PFSK-1 (cell line): Measurements from ENCODE around the gene SMC5.

Experiments used
- FOXP2 ChIP-seq: optimal IDR thresholded peaks from 2 replicates; pipeline ENCODE3; 2011; ENCODE audit warnings: borderline replicate concordance, control low read depth, inconsistent platforms; ENCODE audit not compliant: insufficient read depth; ENCODE audit errors: extremely low read length, extremely low read depth
- POLR2AphosphoS5 ChIP-seq: IDR thresholded peaks from 2 replicates; pipeline ENCODE4 v1.6.1; 2012; ENCODE audit warnings: low read depth, mild to moderate bottlenecking, control low read depth, low read length, moderate library complexity
- SIN3A ChIP-seq: IDR thresholded peaks from 2 replicates; pipeline ENCODE4 v1.6.1; 2012; ENCODE audit warnings: mild to moderate bottlenecking, low read length, moderate library complexity, borderline replicate concordance; ENCODE audit not compliant: insufficient read depth
- TAF1 ChIP-seq: IDR thresholded peaks from 2 replicates; pipeline ENCODE4 v1.6.1; 2012; ENCODE audit warnings: low read length, control low read depth, borderline replicate concordance; ENCODE audit not compliant: insufficient read depth
- TF ChIP-seq, protein P1 (sequence below), 2 experiments: IDR thresholded peaks; 2 replicates each; pipeline versions ENCODE4 v1.6.1 to v1.8.0; 2011 to 2012; ENCODE audit warnings: low read depth in 2 of 2, low read length in 2 of 2, control low read depth in 1 of 2, inconsistent platforms in 1 of 2, mild to moderate bottlenecking in 1 of 2, moderate library complexity in 1 of 2; ENCODE audit not compliant: insufficient read depth in 1 of 2

SMC5 gene

GRCh38 chr9:70347046-70347445 lies 88.3 kb downstream of the SMC5 start:
- no peak for TF ChIP-seq POLR2AphosphoS5
- TF ChIP-seq SIN3A, result no peak
- TF ChIP-seq FOXP2, result no peak
- TF ChIP-seq, protein P1, sequence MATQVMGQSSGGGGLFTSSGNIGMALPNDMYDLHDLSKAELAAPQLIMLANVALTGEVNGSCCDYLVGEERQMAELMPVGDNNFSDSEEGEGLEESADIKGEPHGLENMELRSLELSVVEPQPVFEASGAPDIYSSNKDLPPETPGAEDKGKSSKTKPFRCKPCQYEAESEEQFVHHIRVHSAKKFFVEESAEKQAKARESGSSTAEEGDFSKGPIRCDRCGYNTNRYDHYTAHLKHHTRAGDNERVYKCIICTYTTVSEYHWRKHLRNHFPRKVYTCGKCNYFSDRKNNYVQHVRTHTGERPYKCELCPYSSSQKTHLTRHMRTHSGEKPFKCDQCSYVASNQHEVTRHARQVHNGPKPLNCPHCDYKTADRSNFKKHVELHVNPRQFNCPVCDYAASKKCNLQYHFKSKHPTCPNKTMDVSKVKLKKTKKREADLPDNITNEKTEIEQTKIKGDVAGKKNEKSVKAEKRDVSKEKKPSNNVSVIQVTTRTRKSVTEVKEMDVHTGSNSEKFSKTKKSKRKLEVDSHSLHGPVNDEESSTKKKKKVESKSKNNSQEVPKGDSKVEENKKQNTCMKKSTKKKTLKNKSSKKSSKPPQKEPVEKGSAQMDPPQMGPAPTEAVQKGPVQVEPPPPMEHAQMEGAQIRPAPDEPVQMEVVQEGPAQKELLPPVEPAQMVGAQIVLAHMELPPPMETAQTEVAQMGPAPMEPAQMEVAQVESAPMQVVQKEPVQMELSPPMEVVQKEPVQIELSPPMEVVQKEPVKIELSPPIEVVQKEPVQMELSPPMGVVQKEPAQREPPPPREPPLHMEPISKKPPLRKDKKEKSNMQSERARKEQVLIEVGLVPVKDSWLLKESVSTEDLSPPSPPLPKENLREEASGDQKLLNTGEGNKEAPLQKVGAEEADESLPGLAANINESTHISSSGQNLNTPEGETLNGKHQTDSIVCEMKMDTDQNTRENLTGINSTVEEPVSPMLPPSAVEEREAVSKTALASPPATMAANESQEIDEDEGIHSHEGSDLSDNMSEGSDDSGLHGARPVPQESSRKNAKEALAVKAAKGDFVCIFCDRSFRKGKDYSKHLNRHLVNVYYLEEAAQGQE (IDR thresholded peaks at IDR 0.05; ENCODE audit: insufficient read depth in 1 of 2, low read depth in 2 of 2, low read length in 2 of 2), result no peak
- no peak for TF ChIP-seq TAF1

- TF ChIP-seq FOXP2 (no peak), SIN3A (no peak), TAF1 (no peak), POLR2AphosphoS5 (no peak)
- TF ChIP-seq, protein P1 (IDR thresholded peaks at IDR 0.05; ENCODE audit: insufficient read depth in 1 of 2, low read depth in 2 of 2, low read length in 2 of 2), result no peak
Measured at GRCh38 chr9:70352356-70352755, 93.6 kb downstream of the SMC5 start.

DNA sequence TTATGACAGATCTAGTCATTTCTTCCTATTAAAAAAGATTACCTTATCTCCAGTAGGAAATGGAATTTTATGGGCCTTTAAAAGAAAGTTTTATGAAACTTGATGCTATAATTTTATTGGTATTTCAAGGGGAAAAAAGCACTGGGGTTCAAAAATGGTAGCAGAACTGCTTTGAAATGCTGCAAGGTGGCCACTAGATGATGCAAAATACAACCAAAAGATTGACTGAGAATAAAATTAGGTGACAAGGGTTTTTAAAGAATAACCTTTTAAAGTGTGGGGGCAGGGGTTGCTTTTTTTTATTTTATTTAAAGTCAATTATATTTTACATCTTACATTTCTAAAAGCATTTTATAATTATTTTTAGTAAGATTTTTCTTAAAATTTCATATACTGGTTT lies 94.0 kb downstream of the SMC5 start:
- no peak for TF ChIP-seq FOXP2
- no peak for TF ChIP-seq POLR2AphosphoS5
- TF ChIP-seq, protein P1 (IDR thresholded peaks at IDR 0.05; ENCODE audit: insufficient read depth in 1 of 2, low read depth in 2 of 2, low read length in 2 of 2), result no peak
- no peak for TF ChIP-seq SIN3A
- TF ChIP-seq TAF1, result no peak

GRCh38 chr9:70355801-70356200 lies 97.0 kb downstream of the SMC5 start:
- TF ChIP-seq TAF1 (no peak), FOXP2 (no peak), SIN3A (no peak), POLR2AphosphoS5 (no peak)
- TF ChIP-seq, protein P1 (IDR thresholded peaks at IDR 0.05; ENCODE audit: insufficient read depth in 1 of 2, low read depth in 2 of 2, low read length in 2 of 2), result no peak

GRCh38 chr9:70362952-70363351 lies 104.2 kb downstream of the SMC5 start:
- TF ChIP-seq FOXP2 (no peak), TAF1 (no peak), POLR2AphosphoS5 (no peak), SIN3A (no peak)
- TF ChIP-seq, protein P1 (IDR thresholded peaks at IDR 0.05; ENCODE audit: insufficient read depth in 1 of 2, low read depth in 2 of 2, low read length in 2 of 2), result no peak
